GM21360 (cell line): Measurements from ENCODE around the gene RFPL1.

ENCODE experiments used
- ATAC-seq: cut with Tn5 transposase; IDR thresholded peaks from one replicate; pipeline ENCODE4 v1.9.1; 2021; ENCODE audit warnings: mild to moderate bottlenecking, moderate library complexity; ENCODE audit not compliant: unreplicated experiment

The RFPL1 gene

DNA sequence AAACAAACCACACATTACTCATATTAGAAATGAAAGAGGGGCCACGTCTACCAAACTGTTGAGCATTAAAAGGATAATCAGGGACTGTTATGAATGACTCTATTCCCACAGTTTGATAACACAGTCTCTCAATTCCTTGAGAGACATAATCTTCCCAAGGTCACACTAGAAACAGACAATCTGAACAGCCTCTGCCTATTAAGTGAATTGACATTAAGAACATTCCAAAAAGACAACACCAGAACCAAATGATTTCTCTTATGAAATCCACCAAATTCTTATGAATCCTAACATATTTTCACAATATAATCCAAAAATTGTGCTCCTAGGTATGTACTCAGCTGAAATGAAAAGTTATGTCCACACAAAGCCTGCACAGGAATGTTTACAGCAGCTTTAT, 4.6 kb downstream of the RFPL1 start:
- ATAC-seq: no peak

GRCh38 chr22:29443452-29443851, 5.1 kb downstream of the RFPL1 start:
- ATAC-seq: no peak

- no peak for ATAC-seq
These were observed 5.7 kb downstream of the RFPL1 start for GRCh38 chr22:29443861-29444792.

GRCh38 chr22:29445508-29445907, 7.1 kb downstream of the RFPL1 start:
- ATAC-seq: no peak

- ATAC-seq: no peak
These were observed 9.5 kb downstream of the RFPL1 start for GRCh38 chr22:29447906-29448305.

DNA sequence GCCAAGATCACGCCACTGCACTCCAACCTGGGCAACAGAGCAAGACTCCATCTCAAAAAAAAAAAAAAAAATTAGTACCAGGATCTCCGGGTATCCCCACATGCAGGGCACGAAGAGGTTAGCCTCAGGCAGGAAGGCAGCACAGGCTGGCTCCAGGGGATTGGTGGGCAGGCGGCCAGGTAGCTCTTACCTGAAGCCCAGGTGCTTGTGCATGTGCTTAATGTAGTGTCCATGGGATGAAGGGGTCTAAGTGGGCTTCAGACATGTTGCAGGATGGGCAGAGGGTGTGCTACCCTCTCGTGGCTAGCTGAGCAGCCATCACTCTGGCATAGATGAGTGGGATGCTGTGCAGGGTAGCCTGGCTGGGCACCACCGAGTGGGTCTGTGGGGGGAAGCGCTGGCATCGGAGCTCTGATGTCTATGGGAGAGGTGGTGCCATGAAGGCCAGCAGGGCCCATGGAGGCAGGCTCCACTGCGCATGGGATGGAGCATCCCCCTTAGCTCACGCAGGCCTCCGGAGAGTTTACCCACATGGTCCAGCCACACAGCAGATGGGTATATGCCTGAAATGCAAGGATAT, 11.0 kb downstream of the RFPL1 start:
- ATAC-seq: no peak

DNA sequence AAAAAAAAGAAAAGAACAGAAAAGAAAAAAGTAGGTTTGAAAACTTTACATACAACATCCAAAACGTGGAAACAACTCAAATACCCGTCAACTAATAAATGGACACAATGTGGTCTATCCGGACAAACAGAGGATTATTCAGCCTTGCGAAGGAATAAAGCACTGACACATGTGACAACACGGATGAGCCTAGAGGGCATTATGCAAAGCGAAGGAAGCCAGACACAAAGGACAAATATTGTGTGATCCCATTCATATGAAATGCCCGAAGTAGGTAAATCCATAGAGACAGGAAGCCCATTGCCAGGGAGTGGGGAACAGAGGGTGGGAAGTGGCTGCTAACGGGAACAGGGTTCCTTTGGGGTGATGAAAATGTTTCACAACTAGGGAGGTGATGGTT, 11.8 kb downstream of the RFPL1 start:
- ATAC-seq: no peak

DNA sequence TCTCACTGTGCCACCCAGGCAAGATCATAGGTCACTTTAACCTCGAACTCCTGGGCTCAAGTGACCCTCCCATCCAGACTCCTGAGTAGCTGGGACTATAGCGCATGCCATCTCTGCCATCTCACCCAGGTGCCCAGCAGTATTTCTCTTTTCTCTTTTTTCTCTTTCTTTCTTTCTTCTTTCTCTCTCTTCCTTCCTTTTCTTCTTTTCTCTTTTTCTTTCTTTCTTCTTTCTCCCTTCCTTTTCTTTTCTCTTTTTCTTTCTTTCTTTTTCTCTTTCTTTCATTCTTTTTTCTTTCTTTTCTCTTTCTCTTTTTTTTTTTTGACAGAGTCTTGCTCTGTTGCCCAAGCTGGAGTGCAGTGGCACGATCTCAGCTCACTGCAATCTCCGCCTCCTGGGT, 13.5 kb downstream of the RFPL1 start:
- no peak for ATAC-seq

DNA sequence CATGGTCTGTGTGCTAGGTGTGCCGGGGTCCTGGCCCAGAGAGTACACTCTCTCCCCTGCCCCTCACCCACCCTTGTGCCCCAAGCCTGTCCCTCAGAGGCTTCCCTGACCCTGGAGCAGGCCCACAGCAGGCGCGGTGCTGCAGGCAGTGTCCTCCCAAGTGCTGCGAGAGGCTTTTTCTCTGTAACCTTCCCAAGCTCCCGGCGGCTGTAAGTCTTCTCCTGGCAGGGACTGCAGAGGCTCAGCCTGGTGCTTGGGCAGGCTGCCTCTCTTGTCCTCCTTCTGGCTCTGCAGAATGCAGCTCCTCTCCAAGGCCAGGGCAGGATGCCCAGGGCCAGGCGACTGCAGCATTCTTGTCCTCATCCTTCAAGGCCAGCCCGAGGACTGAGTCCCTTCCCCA, 15.9 kb downstream of the RFPL1 start:
- no peak for ATAC-seq

DNA sequence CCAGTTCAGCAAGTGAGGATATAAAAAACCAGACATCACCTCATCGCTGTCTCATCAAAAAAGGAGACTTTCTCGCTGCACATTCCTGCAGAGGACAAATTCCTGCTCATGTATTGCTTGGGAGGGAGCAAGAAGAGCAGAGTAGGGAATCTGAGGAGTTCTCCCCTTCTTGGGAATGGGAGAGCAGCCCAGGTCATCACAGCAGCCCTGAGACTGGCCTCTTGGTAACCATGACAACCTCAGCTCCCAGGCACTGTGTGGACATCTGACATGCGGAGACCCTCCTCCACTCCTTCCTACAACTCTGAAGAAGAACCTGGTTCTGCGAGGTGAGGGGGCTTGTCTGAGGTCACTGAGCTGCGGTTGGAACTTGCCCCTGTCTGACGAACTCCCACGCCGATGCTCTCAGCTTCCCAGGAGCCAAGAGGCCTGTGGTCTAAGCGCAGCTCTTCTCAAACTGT, 17.9 kb downstream of the RFPL1 start:
- no peak for ATAC-seq

DNA sequence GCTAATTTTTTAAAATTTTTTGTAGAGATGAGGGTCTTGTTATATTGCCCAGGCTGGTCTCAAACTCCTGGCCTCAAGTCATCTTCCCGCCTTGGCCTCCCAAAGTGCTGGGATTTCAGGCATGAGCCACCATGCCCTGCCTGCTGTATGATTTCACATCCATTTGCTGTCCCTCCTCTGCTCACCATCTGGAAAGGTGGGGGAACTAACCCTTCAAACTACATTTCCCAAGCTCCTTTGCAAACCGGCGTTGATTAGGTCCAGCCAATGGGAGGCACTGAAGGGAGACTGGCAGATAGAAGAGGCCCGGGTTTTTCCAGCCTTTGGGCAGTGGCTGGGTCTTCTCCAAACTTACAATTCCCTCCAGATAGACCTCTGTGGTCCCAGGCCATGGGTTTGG, 19.3 kb downstream of the RFPL1 start:
- no peak for ATAC-seq

DNA sequence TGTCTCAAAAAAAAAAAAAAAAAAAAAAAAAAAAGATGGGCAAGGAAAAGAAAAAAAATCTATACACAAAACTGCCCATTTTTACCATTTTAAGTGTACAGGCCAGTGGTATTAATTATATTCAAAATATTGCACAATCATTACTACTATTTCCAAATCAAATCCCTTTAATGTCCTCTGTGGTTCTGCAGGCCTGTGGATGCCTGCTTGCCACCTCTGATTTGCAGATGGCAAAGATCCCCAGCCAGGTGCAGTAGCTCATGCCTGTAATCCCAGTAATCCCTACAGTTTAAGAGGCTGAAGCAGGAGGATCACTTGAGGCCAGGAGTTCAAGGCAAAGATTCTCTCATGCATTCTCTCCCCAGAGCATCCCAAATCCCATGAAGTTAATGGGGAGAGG, 20.2 kb downstream of the RFPL1 start:
- no peak for ATAC-seq

GRCh38 chr22:29459773-29460172, 21.4 kb downstream of the RFPL1 start:
- ATAC-seq: no peak

DNA sequence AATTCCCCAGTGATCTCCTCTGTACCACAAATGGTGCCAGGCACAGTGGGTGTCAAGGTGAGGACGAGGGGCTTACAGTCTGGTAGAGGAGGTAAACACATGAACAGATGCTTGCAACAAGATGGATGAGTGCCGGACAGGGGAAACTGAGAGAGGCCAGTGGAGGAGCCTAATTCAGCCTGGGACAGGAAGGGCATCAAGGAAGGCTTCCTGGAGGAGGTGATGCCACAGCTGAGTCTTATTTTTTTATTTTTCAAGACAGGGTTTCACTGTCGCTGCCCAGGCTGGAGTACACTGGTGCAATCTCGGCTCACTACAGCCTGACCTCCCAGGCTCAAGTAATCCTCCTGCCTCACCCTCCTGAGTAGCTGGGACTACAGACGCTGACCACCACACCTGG, 22.9 kb downstream of the RFPL1 start:
- no peak for ATAC-seq

DNA sequence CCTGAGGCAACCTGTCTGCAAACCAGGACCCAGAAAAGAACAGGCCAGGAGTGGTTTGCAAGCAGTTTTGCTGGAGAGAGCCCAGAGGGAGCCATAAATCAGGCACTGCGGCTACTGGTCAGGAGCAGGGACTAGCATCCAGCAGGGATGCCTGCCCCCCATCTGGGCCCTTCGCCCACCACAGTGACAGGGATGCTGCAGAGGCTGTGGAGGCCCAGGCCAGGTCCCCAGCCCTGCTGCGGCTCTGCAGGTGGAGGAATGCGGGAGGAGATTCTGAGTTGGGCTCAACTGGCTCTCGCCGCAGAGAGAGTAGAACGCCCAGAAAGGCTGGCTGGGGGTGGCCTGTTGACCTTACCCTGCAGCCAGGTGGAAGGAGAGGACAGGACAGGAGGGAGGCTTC, 25.2 kb downstream of the RFPL1 start:
- no peak for ATAC-seq

GRCh38 chr22:29464581-29464980, 26.2 kb downstream of the RFPL1 start:
- ATAC-seq: no peak

DNA sequence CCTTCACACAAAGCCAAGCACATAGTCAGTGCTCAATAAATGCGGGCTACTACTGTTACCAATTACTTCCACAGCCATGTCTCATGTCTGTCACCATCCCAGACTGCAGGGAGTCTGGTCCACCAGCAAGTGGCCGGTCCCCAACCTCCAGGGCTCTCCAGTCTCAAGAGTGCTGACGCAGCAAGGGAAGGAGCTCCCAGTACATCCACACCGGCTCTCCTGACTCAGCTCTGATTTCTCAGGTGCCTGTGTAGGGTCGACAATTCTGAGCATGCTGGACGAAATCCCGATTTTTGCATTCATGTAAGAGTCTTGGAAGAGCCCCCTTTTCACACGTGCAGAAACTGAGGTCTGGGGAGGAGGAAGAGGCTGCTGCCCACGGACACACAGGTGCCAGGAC, 31.4 kb downstream of the RFPL1 start:
- ATAC-seq: no peak

GRCh38 chr22:29470159-29470855, 31.9 kb downstream of the RFPL1 start:
- ATAC-seq: no peak

GRCh38 chr22:29473001-29473400, 34.6 kb downstream of the RFPL1 start:
- ATAC-seq: no peak

DNA sequence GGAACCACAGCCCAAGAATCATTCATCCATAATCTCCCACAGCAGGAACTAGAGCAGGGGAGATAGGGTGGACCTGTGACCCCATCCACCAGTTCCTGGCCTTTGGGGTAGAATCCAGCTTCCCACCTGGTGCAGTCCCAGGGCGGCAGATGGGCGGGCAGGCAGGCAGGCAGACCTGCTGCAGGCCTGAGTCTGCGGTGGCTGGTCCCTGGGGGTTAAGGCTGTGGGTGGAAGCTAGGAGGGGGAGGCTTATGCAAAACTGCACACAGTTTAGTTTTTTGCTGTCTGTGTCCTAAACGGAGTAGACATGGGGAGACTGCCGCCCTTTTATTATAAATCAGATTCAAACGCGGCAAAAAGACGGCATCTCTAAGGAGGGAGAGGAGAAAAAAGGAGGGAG, 37.2 kb downstream of the RFPL1 start:
- ATAC-seq: no peak

GRCh38 chr22:29476116-29476515, 37.7 kb downstream of the RFPL1 start:
- no peak for ATAC-seq
